Progenitor cell of endocrine pancreas (in vitro differentiated cells): ENCODE data around the gene FMN1. TPM values are rescaled to one million over a fixed set of nuclear protein-coding genes. Genes with fewer than 3 reads are reported as not detected.

ENCODE experiments used
- DNase-seq: peaks from one replicate; pipeline ENCODE4 v3.0.0; 2021; ENCODE audit warnings: low spot score; ENCODE audit not compliant: unreplicated experiment
- H3K27ac Mint-ChIP-seq: 2 replicates; pipeline ENCODE4 v1.8.0; 2021; ENCODE audit warnings: mild to moderate bottlenecking, moderate library complexity, mixed read lengths
- H3K27me3 Mint-ChIP-seq: 2 replicates; pipeline ENCODE4 v1.8.0; 2021; ENCODE audit warnings: mixed read lengths
- H3K36me3 Mint-ChIP-seq: 2 replicates; pipeline ENCODE4 v1.8.0; 2022; ENCODE audit warnings: mixed read lengths; ENCODE audit not compliant: insufficient read depth
- H3K4me1 Mint-ChIP-seq: 2 replicates; pipeline ENCODE4 v1.8.0; 2021; ENCODE audit warnings: low read depth, mixed read lengths
- H3K4me3 Mint-ChIP-seq: 2 replicates; pipeline ENCODE4 v1.8.0; 2021; ENCODE audit warnings: low read depth, mild to moderate bottlenecking, moderate library complexity, mixed read lengths
- H3K9me3 Mint-ChIP-seq: 2 replicates; pipeline ENCODE4 v1.8.0; 2021; ENCODE audit warnings: low read depth, mixed read lengths
- CTCF ChIP-seq: fragments of 200-600 bp; sonication (generic); IDR thresholded peaks from one replicate; pipeline ENCODE4 v1.5.0; 2021; ENCODE audit warnings: antibody characterized with exemption, mild to moderate bottlenecking; ENCODE audit not compliant: unreplicated experiment
- total RNA-seq: library from RNA; stranded (reverse); gene quantifications from 2 replicates; pipeline ENCODE4 v1.2.1, GENCODE V29; 2021

The FMN1 gene
- total RNA-seq, 1 donor from 2014 or later, result 0.41 TPM

- H3K4me3 Mint-ChIP-seq, result no peak overlapping the region
- no peaks in the 10 kb centered on the region for H3K9me3 Mint-ChIP-seq
- peaks cover 20% of the 10 kb centered on the region for H3K27me3 Mint-ChIP-seq
- no peak for DNase-seq
- TF ChIP-seq CTCF, result no peak
- H3K36me3 Mint-ChIP-seq, result no peaks in the 10 kb centered on the region
- no peak overlapping the region for H3K27ac Mint-ChIP-seq
- peaks cover 4% of the 10 kb centered on the region for H3K4me1 Mint-ChIP-seq
Observed at GRCh38 chr15:32872621-32873283, 321.8 kb downstream of the FMN1 start.

- H3K36me3 Mint-ChIP-seq, result no peaks in the 10 kb centered on the region
- no peak overlapping the region for H3K4me3 Mint-ChIP-seq
- no peak for DNase-seq
- no peak overlapping the region for H3K27ac Mint-ChIP-seq
- no peaks in the 10 kb centered on the region for H3K9me3 Mint-ChIP-seq
- H3K4me1 Mint-ChIP-seq, result peaks cover 4% of the 10 kb centered on the region
- no peak for TF ChIP-seq CTCF
- peaks cover 25% of the 10 kb centered on the region for H3K27me3 Mint-ChIP-seq
Observed at GRCh38 chr15:32871883-32872282, 322.6 kb downstream of the FMN1 start.

GRCh38 chr15:32870240-32871033 is 324.1 kb downstream of the FMN1 start:
- no peak overlapping the region for H3K27ac Mint-ChIP-seq

GRCh38 chr15:32869776-32870175 is 324.7 kb downstream of the FMN1 start:
- Mint-ChIP-seq H3K27ac (no peak overlapping the region), H3K4me3 (no peak overlapping the region), H3K36me3 (no peaks in the 10 kb centered on the region), H3K27me3 (peaks cover 25% of the 10 kb centered on the region), H3K9me3 (no peaks in the 10 kb centered on the region), H3K4me1 (peaks cover 6% of the 10 kb centered on the region)
- DNase-seq, result no peak
- TF ChIP-seq CTCF, result no peak

More at GRCh38 chr15:32870240-32871033, 324.1 kb downstream of the FMN1 start:
- Mint-ChIP-seq H3K36me3 (no peaks in the 10 kb centered on the region), H3K27me3 (peaks cover 28% of the 10 kb centered on the region), H3K4me3 (no peak overlapping the region), H3K9me3 (no peaks in the 10 kb centered on the region), H3K4me1 (peaks cover 6% of the 10 kb centered on the region)
- no peak for DNase-seq
- no peak for TF ChIP-seq CTCF

GRCh38 chr15:32867313-32867626 is 327.2 kb downstream of the FMN1 start:
- Mint-ChIP-seq H3K9me3 (no peaks in the 10 kb centered on the region), H3K4me3 (no peak overlapping the region), H3K27me3 (peaks cover 23% of the 10 kb centered on the region), H3K4me1 (peaks cover 2% of the 10 kb centered on the region), H3K36me3 (no peaks in the 10 kb centered on the region), H3K27ac (no peak overlapping the region)
- no peak for DNase-seq
- no peak for TF ChIP-seq CTCF
